ENCODE results near the gene LCP1. TPM values are rescaled to one million over a fixed set of nuclear protein-coding genes. Genes with fewer than 3 reads are reported as not detected.

LCP1 gene
- total RNA-seq, 4 donors from 2014 or later: 17.3 to 34.8 (median 24.7) TPM

DNA sequence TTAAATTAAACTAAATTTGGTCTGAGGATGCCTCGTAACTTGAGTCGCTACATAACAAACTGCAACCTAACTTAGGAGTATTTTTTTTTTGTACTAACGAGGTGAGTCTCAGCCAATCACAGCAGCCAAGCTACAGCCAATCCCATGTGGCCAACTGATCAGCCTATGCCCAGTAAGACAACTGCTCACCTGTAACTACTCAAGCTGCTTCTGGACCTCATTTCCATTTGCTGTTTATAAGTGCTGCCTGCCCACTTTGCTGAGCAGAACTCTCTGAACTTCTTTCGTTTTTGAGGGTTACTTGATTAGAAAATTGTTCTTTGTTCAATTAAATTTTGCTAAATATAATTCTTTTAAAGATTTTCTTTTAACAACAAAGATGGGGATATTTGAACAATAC, 81.0 kb downstream of the LCP1 start:
- DNase-seq: no peak
- Histone ChIP-seq H3K4me1 (no peaks in the 10 kb centered on the region), H3K4me3 (no peak overlapping the region), H3K9me3 (no peaks in the 10 kb centered on the region), H3K27me3 (no peaks in the 10 kb centered on the region), H3K27ac (peak overlapping the region in 1 of 2 donors; percentile 43), H3K36me3 (no peaks in the 10 kb centered on the region)
- TF ChIP-seq POLR2A (IDR thresholded peaks at IDR 0.05): no peak
- TF ChIP-seq, protein P1, sequence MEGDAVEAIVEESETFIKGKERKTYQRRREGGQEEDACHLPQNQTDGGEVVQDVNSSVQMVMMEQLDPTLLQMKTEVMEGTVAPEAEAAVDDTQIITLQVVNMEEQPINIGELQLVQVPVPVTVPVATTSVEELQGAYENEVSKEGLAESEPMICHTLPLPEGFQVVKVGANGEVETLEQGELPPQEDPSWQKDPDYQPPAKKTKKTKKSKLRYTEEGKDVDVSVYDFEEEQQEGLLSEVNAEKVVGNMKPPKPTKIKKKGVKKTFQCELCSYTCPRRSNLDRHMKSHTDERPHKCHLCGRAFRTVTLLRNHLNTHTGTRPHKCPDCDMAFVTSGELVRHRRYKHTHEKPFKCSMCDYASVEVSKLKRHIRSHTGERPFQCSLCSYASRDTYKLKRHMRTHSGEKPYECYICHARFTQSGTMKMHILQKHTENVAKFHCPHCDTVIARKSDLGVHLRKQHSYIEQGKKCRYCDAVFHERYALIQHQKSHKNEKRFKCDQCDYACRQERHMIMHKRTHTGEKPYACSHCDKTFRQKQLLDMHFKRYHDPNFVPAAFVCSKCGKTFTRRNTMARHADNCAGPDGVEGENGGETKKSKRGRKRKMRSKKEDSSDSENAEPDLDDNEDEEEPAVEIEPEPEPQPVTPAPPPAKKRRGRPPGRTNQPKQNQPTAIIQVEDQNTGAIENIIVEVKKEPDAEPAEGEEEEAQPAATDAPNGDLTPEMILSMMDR (IDR thresholded peaks at IDR 0.05): no peak
- intact Hi-C loops (cut with DNase I; ENCODE audit: low total_unique reads): no loop called here

DNA sequence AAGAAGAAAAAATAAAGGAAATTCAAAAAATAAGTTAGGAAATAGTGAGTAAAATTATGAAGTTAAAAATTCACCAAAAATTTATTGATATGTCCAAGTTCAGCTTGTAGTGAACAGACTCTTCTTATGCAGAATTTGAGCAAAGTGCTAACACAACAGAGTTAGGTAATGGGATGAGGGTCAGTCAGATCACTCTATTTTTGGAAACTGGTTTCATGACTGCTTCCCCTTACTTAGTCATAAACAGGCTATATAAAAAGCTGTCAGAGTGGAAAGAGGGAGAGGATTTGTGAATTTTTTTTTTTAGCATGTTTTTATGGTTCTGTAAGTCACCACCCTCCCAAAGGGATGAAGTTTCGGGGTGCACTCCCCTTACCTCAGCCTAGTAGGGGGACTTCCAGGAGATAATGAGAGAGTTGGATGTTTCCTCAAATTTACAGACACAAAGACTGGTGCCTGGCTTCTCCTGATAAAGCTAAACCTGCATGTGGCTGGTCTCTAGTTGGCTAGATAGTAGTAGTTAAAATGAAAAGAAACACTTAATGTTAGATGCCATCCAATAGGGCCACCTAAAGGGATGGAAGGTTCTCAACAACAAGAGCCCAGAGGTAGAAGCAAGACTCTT, 81.7 kb downstream of the LCP1 start:
- H3K27ac ChIP-seq: peak overlapping the region; percentile 17 to 43
- no peaks in the 10 kb centered on the region for H3K4me1 ChIP-seq
- no peak for TF ChIP-seq POLR2A (IDR thresholded peaks at IDR 0.05)
- TF ChIP-seq, protein P1 (IDR thresholded peaks at IDR 0.05): no peak
- H3K36me3 ChIP-seq: no peaks in the 10 kb centered on the region
- H3K27me3 ChIP-seq: no peaks in the 10 kb centered on the region
- no peaks in the 10 kb centered on the region for H3K9me3 ChIP-seq
- no peak overlapping the region for H3K4me3 ChIP-seq
- no peak for DNase-seq
- intact Hi-C loops (cut with DNase I; ENCODE audit: low total_unique reads): no loop called here

DNA sequence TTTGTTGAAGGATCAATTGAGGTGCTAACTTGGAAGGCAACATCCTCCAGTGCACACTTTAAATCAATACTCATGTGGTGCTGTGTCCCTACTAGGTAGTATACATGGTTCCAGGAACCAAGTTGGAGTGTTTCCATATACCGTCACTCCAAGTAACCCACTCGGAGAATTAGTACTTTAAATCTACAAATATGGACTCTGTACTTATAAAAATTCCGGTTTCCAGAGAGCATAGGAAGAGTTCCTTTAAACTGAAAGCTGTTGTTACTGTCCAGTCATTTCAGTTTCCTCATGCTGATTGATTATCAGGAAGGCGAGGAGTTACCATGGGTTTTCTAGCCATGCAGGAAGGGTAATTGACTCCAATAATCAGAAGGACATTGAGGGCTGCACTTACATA, 84.3 kb downstream of the LCP1 start:
- DNase-seq: no peak
- Histone ChIP-seq H3K36me3 (no peaks in the 10 kb centered on the region), H3K27me3 (no peaks in the 10 kb centered on the region), H3K4me3 (no peak overlapping the region), H3K27ac (no peak overlapping the region), H3K9me3 (no peaks in the 10 kb centered on the region), H3K4me1 (no peaks in the 10 kb centered on the region)
- TF ChIP-seq, protein P1 (IDR thresholded peaks at IDR 0.05): no peak
- no peak for TF ChIP-seq POLR2A (IDR thresholded peaks at IDR 0.05)
- intact Hi-C loops (cut with DNase I; ENCODE audit: low total_unique reads): no loop called here

DNA sequence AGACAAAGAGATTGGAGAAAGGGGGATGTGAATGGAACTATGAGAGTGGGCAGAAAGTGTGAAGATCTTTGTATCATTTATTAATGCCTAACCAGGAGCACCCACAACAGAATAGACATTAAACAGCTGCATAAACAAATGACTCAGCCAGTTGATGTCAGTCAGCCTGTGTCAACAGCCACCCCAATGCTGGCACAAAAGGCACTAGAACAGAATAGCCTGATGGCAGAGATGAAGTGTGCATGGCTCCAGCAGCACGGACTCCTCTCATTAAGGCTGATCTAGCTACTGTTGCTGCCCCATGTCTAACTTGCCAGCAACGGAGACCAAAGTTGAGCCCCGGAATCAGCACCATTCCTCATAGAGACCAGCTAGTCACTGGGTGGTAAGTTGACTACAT, 85.0 kb downstream of the LCP1 start:
- Histone ChIP-seq H3K9me3 (no peaks in the 10 kb centered on the region), H3K4me3 (no peak overlapping the region), H3K27ac (no peak overlapping the region), H3K27me3 (no peaks in the 10 kb centered on the region), H3K36me3 (no peaks in the 10 kb centered on the region), H3K4me1 (no peaks in the 10 kb centered on the region)
- no peak for TF ChIP-seq POLR2A (IDR thresholded peaks at IDR 0.05)
- TF ChIP-seq, protein P1 (IDR thresholded peaks at IDR 0.05): no peak
- intact Hi-C loops (cut with DNase I; ENCODE audit: low total_unique reads): no loop called here
- DNase-seq: no peak

DNA sequence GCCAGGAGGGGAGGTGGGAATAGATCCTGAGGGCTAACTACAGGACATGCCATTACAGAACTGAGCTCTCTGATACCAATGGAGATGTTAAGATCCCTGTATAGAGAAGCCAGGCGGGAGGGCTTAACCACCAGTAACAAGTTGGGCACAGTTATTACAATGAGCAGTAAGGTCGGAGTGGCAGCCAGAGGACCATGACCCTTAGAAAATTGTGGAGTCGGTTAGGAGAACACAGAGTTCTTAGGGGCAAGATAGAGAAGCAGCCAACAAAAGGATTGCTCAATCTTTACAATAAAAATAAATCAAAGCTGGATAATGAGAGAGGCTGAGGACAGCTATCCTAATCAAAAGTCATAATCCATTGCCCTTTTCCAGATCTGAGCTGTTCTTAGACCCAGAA, 87.5 kb downstream of the LCP1 start:
- H3K36me3 ChIP-seq: no peaks in the 10 kb centered on the region

More for the DNA sequence above, 87.5 kb downstream of the LCP1 start:
- Histone ChIP-seq H3K27me3 (no peaks in the 10 kb centered on the region), H3K9me3 (no peaks in the 10 kb centered on the region), H3K4me3 (no peak overlapping the region), H3K27ac (no peak overlapping the region), H3K4me1 (no peaks in the 10 kb centered on the region)
- no peak for DNase-seq
- TF ChIP-seq, protein P1 (IDR thresholded peaks at IDR 0.05): no peak
- no peak for TF ChIP-seq POLR2A (IDR thresholded peaks at IDR 0.05)
- intact Hi-C loops (cut with DNase I; ENCODE audit: low total_unique reads): no loop called here

Data from uterus (tissue), 4 donors.